Stimulated activated CD4-positive, alpha-beta T cell treated with anti-CD3 and anti-CD28 coated beads, Interleukin-4, amount 100 ng/mL, for 24 hours (primary cell): ENCODE results near the gene SEPTIN10.
"Not testable (repeated sequence)": the region's sequence is repeated elsewhere in the genome, so short reads cannot be mapped to it uniquely, and the experiment has no call there.

Source experiments
- DNase-seq: peaks from one replicate; pipeline ENCODE4 v3.0.0-alpha.2; 2020

The SEPTIN10 gene

GRCh38 chr2:109538546-109538945 is 75.2 kb downstream of the SEPTIN10 start:
- no peak for DNase-seq

GRCh38 chr2:109537565-109538222 is 76.1 kb downstream of the SEPTIN10 start:
- no peak for DNase-seq

- not testable (repeated sequence) for DNase-seq
Measured at GRCh38 chr2:109536556-109536955, 77.2 kb downstream of the SEPTIN10 start.

GRCh38 chr2:109535217-109535946 is 78.4 kb downstream of the SEPTIN10 start:
- DNase-seq = no peak

- DNase-seq = no peak
Measured at GRCh38 chr2:109533823-109534222, 79.9 kb downstream of the SEPTIN10 start.

- DNase-seq = no peak
Measured at GRCh38 chr2:109532728-109533076, 81.1 kb downstream of the SEPTIN10 start.

- DNase-seq = no peak
Measured at GRCh38 chr2:109531896-109532727, 81.7 kb downstream of the SEPTIN10 start.

- DNase-seq = no peak
Measured at GRCh38 chr2:109531221-109531620, 82.5 kb downstream of the SEPTIN10 start.

GRCh38 chr2:109530712-109531111 is 83.1 kb downstream of the SEPTIN10 start:
- no peak for DNase-seq

- DNase-seq = no peak
Measured at GRCh38 chr2:109529532-109530449, 84.0 kb downstream of the SEPTIN10 start.

GRCh38 chr2:109528811-109529501 is 84.8 kb downstream of the SEPTIN10 start:
- DNase-seq = no peak

- DNase-seq = no peak
Measured at GRCh38 chr2:109527846-109528705, 85.7 kb downstream of the SEPTIN10 start.

- DNase-seq = no peak
Measured at GRCh38 chr2:109527079-109527478, 86.7 kb downstream of the SEPTIN10 start.

GRCh38 chr2:109526442-109526970 is 87.3 kb downstream of the SEPTIN10 start:
- no peak for DNase-seq

- DNase-seq = no peak
Measured at GRCh38 chr2:109525836-109526235, 87.9 kb downstream of the SEPTIN10 start.

- no peak for DNase-seq
Measured at GRCh38 chr2:109523536-109524361, 90.0 kb downstream of the SEPTIN10 start.

- DNase-seq = no peak
Measured at GRCh38 chr2:109523121-109523520, 90.6 kb downstream of the SEPTIN10 start.

GRCh38 chr2:109522063-109522374 is 91.7 kb downstream of the SEPTIN10 start:
- DNase-seq = no peak

- DNase-seq = no peak
Measured at GRCh38 chr2:109521233-109522062, 92.3 kb downstream of the SEPTIN10 start.
